T47D (cell line): ENCODE data around the gene KCNT2.
"Not testable (repeated sequence)": the region's sequence is repeated elsewhere in the genome, so short reads cannot be mapped to it uniquely, and the experiment has no call there.

Experiments
- DNase-seq, 2 experiments: peaks; one replicate each; pipeline versions ENCODE4 v3.0.0 to v3.0.0-alpha.2; 2011 to 2012; ENCODE audit warnings: low read depth in 1 of 2, low spot score in 1 of 2
- JUND ChIP-seq: IDR thresholded peaks from 2 replicates; pipeline ENCODE4 v1.6.1; 2012; ENCODE audit warnings: low read depth
- in situ Hi-C: cut with HindIII; loops from 2 replicates; pipeline ENCODE4 v1.10.0; 2016; ENCODE audit warnings: low sequenced_read_pairs, low pct_unique_long_range_greater_than_20kb

KCNT2 gene

GRCh38 chr1:196517193-196517592, 91.0 kb downstream of the KCNT2 start:
- no peak for DNase-seq
- TF ChIP-seq JUND: no peak
- in situ Hi-C loops: no loop called here

- TF ChIP-seq JUND: no peak
- in situ Hi-C loops: no loop called here
- no peak for DNase-seq
Observed at GRCh38 chr1:196516373-196516772, 91.9 kb downstream of the KCNT2 start.

- TF ChIP-seq JUND: no peak
- DNase-seq: no peak
- in situ Hi-C loops: no loop called here
Observed at GRCh38 chr1:196515904-196516303, 92.3 kb downstream of the KCNT2 start.

GRCh38 chr1:196513821-196514220, 94.4 kb downstream of the KCNT2 start:
- no peak for DNase-seq
- in situ Hi-C loops: no loop called here
- no peak for TF ChIP-seq JUND

GRCh38 chr1:196510451-196510850, 97.8 kb downstream of the KCNT2 start:
- no peak for TF ChIP-seq JUND
- in situ Hi-C loops: no loop called here
- no peak for DNase-seq

- DNase-seq, in situ Hi-C loops: not testable (repeated sequence)
Observed at GRCh38 chr1:196504224-196504623, 104.0 kb downstream of the KCNT2 start.

GRCh38 chr1:196502437-196502836, 105.8 kb downstream of the KCNT2 start:
- no peak for DNase-seq
- in situ Hi-C loops: no loop called here
- TF ChIP-seq JUND: no peak

GRCh38 chr1:196501760-196502428, 106.3 kb downstream of the KCNT2 start:
- no peak for TF ChIP-seq JUND
- in situ Hi-C loops: no loop called here
- DNase-seq: no peak

DNA sequence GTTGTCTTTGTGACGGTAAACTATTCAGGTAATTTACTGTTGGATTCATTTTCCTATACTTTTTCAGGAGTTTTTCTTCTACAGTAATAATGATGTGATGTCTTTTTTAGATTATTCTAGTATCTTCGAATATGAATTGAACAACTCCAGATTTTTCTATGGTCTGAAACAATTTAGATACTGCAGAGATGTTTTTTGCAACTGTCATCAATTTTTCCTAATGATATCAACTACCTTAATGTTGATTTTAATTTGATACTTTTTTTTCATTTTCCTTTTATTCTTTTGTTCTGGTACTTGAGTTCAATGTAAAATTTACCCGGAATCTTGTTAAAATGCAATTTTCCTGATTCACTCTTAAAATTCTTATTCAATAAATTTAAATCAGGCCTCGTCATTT, 110.4 kb downstream of the KCNT2 start:
- in situ Hi-C loops: no loop called here
- TF ChIP-seq JUND: no peak
- DNase-seq: no peak

DNA sequence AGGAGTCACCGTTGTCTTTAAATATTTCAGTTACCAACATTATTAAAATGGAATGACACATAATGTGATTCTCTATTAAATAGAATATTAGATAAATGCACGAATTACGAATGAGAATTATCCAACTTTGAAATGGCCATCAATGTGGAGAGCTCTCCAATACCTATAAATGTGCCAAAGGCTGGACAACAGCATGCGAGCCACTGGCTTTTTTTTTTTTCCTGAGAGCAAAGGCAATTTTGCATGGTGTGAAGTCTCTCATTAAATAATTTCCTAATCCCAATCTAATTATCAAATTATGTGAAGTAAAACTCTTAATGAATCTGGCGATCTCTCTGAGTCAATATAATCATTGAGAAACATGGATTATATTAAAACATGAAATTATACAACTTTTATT, 113.5 kb downstream of the KCNT2 start:
- TF ChIP-seq JUND: no peak
- in situ Hi-C loops: no loop called here

GRCh38 chr1:196493881-196494280, 114.4 kb downstream of the KCNT2 start:
- DNase-seq: no peak
- TF ChIP-seq JUND: no peak
- in situ Hi-C loops: no loop called here

More for the DNA sequence above, 113.5 kb downstream of the KCNT2 start:
- DNase-seq: no peak

DNA sequence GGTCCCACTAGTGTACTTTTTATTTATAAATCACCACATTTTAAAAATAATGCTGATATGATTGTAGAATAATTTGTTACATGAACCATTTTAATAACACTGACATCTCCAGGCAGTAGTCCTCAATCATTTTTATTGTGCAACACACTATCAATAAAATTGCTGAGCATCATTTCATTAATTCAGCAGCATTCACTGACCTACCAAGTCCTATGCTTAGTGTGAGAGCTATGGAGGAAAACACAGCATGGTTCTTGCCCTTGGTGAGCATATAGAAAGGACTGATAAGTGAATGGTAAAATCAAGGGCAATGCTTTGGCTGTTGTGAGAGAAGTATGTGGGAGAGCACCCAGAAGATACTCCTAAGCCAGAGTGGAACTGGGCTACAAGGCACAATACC, 119.7 kb downstream of the KCNT2 start:
- in situ Hi-C loops: no loop called here
- DNase-seq: no peak
- TF ChIP-seq JUND: no peak

GRCh38 chr1:196486346-196486745, 121.9 kb downstream of the KCNT2 start:
- in situ Hi-C loops: no loop called here
- no peak for DNase-seq
- no peak for TF ChIP-seq JUND

DNA sequence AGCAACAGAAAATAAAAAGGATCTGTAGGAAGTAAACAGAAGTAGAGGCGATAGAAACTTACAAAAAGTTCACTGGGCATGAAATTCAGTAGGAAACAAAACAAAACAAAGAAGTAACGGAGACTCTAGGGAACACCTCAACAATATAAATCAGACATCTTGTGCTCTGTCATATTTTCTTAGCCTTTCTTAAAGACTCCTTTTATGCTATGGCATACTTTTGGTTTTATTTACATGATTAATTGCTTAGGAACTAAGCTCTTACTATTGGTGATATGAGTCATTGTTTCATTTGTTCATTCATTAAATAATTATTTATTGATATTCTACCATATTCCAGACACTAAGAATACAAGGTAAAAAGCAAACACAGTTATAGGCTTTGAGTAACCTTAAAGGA, 126.6 kb downstream of the KCNT2 start:
- in situ Hi-C loops: no loop called here
- no peak for TF ChIP-seq JUND
- no peak for DNase-seq
